ENCODE data around the gene RENBP.
A peak's percentile ranks its signal among the peaks of the same experiment; 100 is the strongest.

Gene RENBP

GRCh38 chrX:153954558-153955227, 10.2 kb upstream of the RENBP start:
- TF ChIP-seq CTCF (conservative IDR thresholded peaks at IDR 0.05; ENCODE audit: control insufficient read depth, insufficient read depth, low read depth, low read length): no peak
- no peak overlapping the region for H3K4me3 ChIP-seq (ENCODE audit: control insufficient read depth, low read depth, low read length)

DNA sequence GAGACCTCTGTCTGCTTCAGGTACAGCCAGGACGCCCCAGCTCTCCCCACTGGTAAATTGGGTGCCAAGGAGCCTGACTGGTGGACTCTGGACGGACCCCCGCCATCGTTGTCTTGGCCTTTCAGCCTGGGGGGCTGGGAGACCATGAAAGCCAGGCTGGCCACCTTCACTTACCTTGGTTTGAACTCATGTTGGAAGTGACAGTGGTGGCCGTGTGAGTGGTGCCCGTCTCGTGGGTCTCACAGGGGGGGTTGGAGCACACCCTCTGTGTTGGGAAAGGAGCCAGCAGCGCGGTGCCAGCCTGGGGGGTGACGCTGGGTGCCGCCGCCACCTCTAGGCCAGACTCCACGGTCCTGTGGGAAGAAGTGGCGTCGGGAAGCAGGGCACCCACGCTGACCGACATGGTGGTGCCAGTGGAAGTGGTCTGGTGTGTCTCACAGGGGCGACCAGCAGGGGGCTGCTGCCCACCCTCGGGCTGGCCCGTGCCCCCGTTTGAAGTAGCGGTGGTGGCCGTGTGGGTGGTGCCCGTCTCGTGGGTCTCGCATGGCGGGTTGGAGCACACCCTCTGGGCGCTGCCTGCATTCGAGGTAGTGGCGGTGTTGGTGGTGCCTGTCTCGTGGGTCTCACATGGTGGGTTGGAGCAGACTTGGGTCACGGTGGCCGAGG, 9.6 kb upstream of the RENBP start:
- no peak for DNase-seq (ENCODE audit: low read depth)
- no peak for TF ChIP-seq CTCF (conservative IDR thresholded peaks at IDR 0.05; ENCODE audit: control insufficient read depth, insufficient read depth, low read depth, low read length)
- H3K4me3 ChIP-seq (ENCODE audit: control insufficient read depth, low read depth, low read length): no peak overlapping the region

More at GRCh38 chrX:153954558-153955227, 10.2 kb upstream of the RENBP start:
- DNase-seq (ENCODE audit: low read depth): no peak

- DNase-seq (ENCODE audit: low read depth): peak; percentile 60
- peak; percentile 85 for TF ChIP-seq CTCF (conservative IDR thresholded peaks at IDR 0.05; ENCODE audit: control insufficient read depth, insufficient read depth, low read depth, low read length)
- no peak overlapping the region for H3K4me3 ChIP-seq (ENCODE audit: control insufficient read depth, low read depth, low read length)
Observed at GRCh38 chrX:153953342-153953830, 8.9 kb upstream of the RENBP start.

DNA sequence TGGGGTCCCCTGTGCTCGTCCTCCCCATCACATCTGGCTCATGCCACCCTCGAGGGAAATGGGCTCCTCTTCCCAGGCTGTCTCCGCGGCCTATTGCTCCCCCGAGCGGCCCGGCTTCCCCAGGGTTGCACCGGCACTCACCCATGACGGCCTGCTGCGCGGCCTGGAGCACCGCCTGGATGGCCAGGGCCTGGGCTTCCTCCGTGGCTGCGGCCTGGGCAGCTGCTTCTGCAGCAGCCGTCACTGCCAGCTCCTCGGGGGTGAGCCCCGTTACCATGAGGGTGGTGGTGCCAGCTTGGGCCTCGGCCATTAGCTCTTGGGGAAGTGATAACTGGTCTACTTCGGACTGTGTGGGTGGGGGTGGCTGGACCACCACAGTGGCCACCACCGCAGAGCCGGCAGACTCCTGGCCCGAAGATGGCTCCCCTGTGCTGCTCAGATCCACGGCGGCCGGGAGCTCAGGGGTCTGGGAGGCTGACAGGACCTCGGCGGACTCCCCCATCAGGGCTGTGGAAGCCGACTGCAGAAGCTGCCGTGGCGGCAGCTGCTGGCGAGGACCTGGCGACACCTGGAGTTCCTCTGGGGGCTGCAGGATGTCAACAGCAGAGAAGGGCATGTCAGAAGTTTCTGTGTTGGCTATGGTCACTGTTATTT, 8.1 kb upstream of the RENBP start:
- H3K4me3 ChIP-seq (ENCODE audit: control insufficient read depth, low read depth, low read length): no peak overlapping the region
- no peak for DNase-seq (ENCODE audit: low read depth)
- TF ChIP-seq CTCF (conservative IDR thresholded peaks at IDR 0.05; ENCODE audit: control insufficient read depth, insufficient read depth, low read depth, low read length): no peak

- no peak for TF ChIP-seq CTCF (conservative IDR thresholded peaks at IDR 0.05; ENCODE audit: control insufficient read depth, insufficient read depth, low read depth, low read length)
- no peak overlapping the region for H3K4me3 ChIP-seq (ENCODE audit: control insufficient read depth, low read depth, low read length)
- no peak for DNase-seq (ENCODE audit: low read depth)
Observed at GRCh38 chrX:153951683-153952372, 7.4 kb upstream of the RENBP start.

DNA sequence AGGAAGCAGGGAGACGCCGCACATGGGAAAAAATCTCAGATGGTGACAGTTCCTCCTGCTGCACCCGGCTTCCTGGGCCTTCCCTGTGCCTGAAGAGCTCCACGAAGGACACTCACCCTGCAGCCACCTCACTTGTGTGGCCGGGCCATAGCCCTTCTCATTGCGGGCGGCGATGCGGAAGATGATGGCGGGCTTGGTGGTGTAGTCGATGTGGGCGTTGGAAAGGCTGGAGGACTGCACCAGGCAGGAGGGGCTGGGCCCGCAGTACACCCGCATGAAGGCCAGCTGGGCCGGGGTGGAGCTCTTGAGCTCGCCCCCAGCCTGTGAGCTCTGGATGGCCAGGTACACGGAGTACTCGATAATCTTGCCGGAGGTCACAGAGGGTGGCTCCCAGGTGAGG, 5.7 kb upstream of the RENBP start:
- no peak for TF ChIP-seq CTCF (conservative IDR thresholded peaks at IDR 0.05; ENCODE audit: control insufficient read depth, insufficient read depth, low read depth, low read length)
- DNase-seq (ENCODE audit: low read depth): no peak
- no peak overlapping the region for H3K4me3 ChIP-seq (ENCODE audit: control insufficient read depth, low read depth, low read length)

All from fibroblast of mammary gland (primary cell).